HepG2 (cell line): Measurements from ENCODE around the gene ITPRIPL1. TPM values are rescaled to one million over a fixed set of nuclear protein-coding genes. Genes with fewer than 3 reads are reported as not detected.

Source experiments
- GABPA ChIP-seq, 2 experiments: IDR thresholded peaks; 2 replicates each; pipeline ENCODE4 v1.6.1; 2011 to 2016; ENCODE audit warnings: low read depth in 2 of 2, low read length in 1 of 2, missing biosample characterization in 1 of 2, missing genetic modification characterization in 1 of 2
- GTF3A ChIP-seq: sonication (generic); formaldehyde crosslinking; conservative IDR thresholded peaks from 2 replicates; pipeline ENCODE4 v1.4.0; 2020; ENCODE audit warnings: mild to moderate bottlenecking, missing genetic modification reagents
- KDM3A ChIP-seq: IDR thresholded peaks from 2 replicates; pipeline ENCODE4 v1.6.1; 2018; ENCODE audit warnings: low read depth, missing compliant biosample characterization
- KLF11 ChIP-seq: IDR thresholded peaks from 2 replicates; pipeline ENCODE4 v1.6.1; 2016; ENCODE audit warnings: missing compliant biosample characterization
- PAX8 ChIP-seq: sonication (generic); formaldehyde crosslinking; IDR thresholded peaks from 2 replicates; pipeline ENCODE4 v1.8.0; 2022; ENCODE audit warnings: mild to moderate bottlenecking, missing genetic modification reagents, borderline replicate concordance
- PHF8 ChIP-seq: sonication (generic); formaldehyde crosslinking; IDR thresholded peaks from 2 replicates; pipeline ENCODE4 v1.5.0; 2020; ENCODE audit warnings: missing genetic modification reagents
- POLR2A ChIP-seq, 2 experiments: IDR thresholded peaks; 2 replicates each; pipeline ENCODE4 v1.6.1; 2011; ENCODE audit warnings: low read depth in 2 of 2, low read length in 2 of 2, mild to moderate bottlenecking in 1 of 2, moderate library complexity in 1 of 2; ENCODE audit not compliant: insufficient read depth in 1 of 2
- THYN1 ChIP-seq: sonication (generic); formaldehyde crosslinking; IDR thresholded peaks from 2 replicates; pipeline ENCODE4 v1.8.1; 2023; ENCODE audit warnings: low read depth, mild to moderate bottlenecking, moderate library complexity, missing genetic modification reagents, borderline replicate concordance
- TMF1 ChIP-seq: sonication (generic); formaldehyde crosslinking; IDR thresholded peaks from 2 replicates; pipeline ENCODE4 v1.8.1; 2022; ENCODE audit warnings: low read depth, missing genetic modification reagents
- ZNF256 ChIP-seq: sonication (generic); formaldehyde crosslinking; conservative IDR thresholded peaks from 2 replicates; pipeline ENCODE4 v1.4.0; 2020; ENCODE audit warnings: missing genetic modification reagents
- polyA plus RNA-seq, 8 experiments: library from polyadenylated mRNA; depleted of rRNA in 3 of 8; stranded (reverse) in 7 of 8; unstranded in 1 of 8; fragments of >200 nt; fragmentation: Illumina TruSeq in 4 of 8; extraction: Trizol in 4 of 8; gene quantifications; 2 replicates each; pipeline versions ENCODE4 v1.2.1 to v1.2.3, GENCODE V29; 2011 to 2016; ENCODE audit warnings: low read depth in 4 of 8, missing spikeins in 1 of 8, mixed read lengths in 1 of 8; ENCODE audit not compliant: insufficient read depth in 1 of 8
- total RNA-seq, 5 experiments: library from RNA; depleted of rRNA; stranded (reverse); fragments of >200 nt; fragmentation: Illumina TruSeq; extraction: Trizol; gene quantifications; 2 replicates each; pipeline ENCODE4 v1.2.3, GENCODE V29; 2016; ENCODE audit warnings: low read depth in 1 of 5
- TF ChIP-seq, protein P1 (sequence below), 2 experiments: sonication (generic) in 1 of 2; formaldehyde crosslinking in 1 of 2; IDR thresholded peaks; 2 replicates each; pipeline versions ENCODE4 v1.5.1 to v1.6.1; 2011 to 2020; ENCODE audit warnings: borderline replicate concordance in 1 of 2, low read depth in 1 of 2, low read length in 1 of 2, mild to moderate bottlenecking in 1 of 2, missing genetic modification reagents in 1 of 2, moderate library complexity in 1 of 2
- TF ChIP-seq, protein P2 (sequence below): sonication (generic); formaldehyde crosslinking; IDR thresholded peaks from 2 replicates; pipeline ENCODE4 v1.4.0; 2020; ENCODE audit warnings: low read depth, missing genetic modification reagents
- TF ChIP-seq, protein P3 (sequence below): sonication (generic); formaldehyde crosslinking; IDR thresholded peaks from 2 replicates; pipeline ENCODE4 v1.4.0; 2020; ENCODE audit warnings: mild to moderate bottlenecking, missing genetic modification reagents
- TF ChIP-seq, protein P4 (sequence below): sonication (generic); formaldehyde crosslinking; IDR thresholded peaks from 2 replicates; pipeline ENCODE4 v1.5.0; 2020; ENCODE audit warnings: mild to moderate bottlenecking, missing genetic modification reagents

ITPRIPL1 gene
- total and polyA plus RNA-seq, 2 of the 13 experiments (the other 11 are each of a cell fraction or from before 2014, with no cell fraction given) = 4.3 to 11.7 TPM

DNA sequence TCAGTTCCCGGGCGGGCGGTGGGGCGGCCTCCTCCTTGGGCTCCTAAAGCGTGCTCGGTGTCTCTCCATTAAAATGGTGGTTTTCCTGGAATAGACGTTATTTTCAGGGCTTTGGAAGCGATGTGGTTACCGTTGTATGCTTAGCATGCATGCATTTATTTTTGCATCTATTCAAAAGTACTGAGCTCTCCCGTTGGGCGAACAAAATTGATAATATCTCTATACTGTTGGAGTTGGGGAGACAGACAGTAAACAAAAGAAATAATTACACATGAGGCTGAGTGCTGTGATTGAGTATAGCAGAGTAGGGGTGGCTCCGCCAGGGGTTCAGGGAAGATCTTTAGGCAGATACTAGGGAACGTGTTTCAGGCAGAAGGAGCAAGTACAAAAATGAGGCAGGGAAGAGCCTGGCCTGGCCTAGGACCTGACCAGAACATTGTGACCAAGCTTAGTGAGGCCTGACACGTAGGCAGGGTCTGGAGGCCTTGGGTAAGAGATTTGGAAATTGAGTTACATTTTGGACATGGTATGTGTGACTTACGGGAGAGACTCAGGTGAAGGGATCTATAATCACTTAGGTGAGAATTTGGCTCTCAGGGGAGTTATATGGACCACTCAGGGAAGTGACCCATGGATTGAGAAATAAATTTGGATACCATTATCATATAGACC lies 11.1 kb downstream of the ITPRIPL1 start (continued):
- TF ChIP-seq GABPA (IDR thresholded peaks at IDR 0.05; ENCODE audit: low read depth, low read length) (no peak), GABPA (CRISPR knock-in tag; IDR thresholded peaks at IDR 0.05; ENCODE audit: low read depth) (no peak), PHF8 (CRISPR knock-in tag) (peak; percentile 56), TMF1 (CRISPR knock-in tag) (0 out of 2 replicates have a peak, but pooled peaks have one; percentile 11), KDM3A (CRISPR knock-in tag) (0 out of 2 replicates have a peak, but pooled peaks have one; percentile 24), ZNF256 (CRISPR knock-in tag) (peak; percentile 72; the same call in 1 of the 2 replicates), GTF3A (CRISPR knock-in tag) (peak; percentile 15; the same call in 1 of the 2 replicates), THYN1 (CRISPR knock-in tag) (0 out of 2 replicates have a peak, but pooled peaks have one; percentile 11), KLF11 (CRISPR knock-in tag) (peak; percentile 32; the same call in 1 of the 2 replicates), POLR2A (IDR thresholded peaks at IDR 0.05; ENCODE audit: insufficient read depth in 1 of 2, low read depth in 2 of 2, low read length in 2 of 2) (peak; percentile 25 to 73), PAX8 (CRISPR knock-in tag) (0 out of 2 replicates have a peak, but pooled peaks have one; percentile 12)
- TF ChIP-seq, protein P1, sequence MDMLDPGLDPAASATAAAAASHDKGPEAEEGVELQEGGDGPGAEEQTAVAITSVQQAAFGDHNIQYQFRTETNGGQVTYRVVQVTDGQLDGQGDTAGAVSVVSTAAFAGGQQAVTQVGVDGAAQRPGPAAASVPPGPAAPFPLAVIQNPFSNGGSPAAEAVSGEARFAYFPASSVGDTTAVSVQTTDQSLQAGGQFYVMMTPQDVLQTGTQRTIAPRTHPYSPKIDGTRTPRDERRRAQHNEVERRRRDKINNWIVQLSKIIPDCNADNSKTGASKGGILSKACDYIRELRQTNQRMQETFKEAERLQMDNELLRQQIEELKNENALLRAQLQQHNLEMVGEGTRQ (IDR thresholded peaks at IDR 0.05; ENCODE audit: low read depth, low read length) = no peak
- TF ChIP-seq, protein P1 (CRISPR knock-in tag; IDR thresholded peaks at IDR 0.05; ENCODE audit: borderline replicate concordance) = peak; percentile 10; the same call in 1 of the 2 replicates
- TF ChIP-seq, protein P2, sequence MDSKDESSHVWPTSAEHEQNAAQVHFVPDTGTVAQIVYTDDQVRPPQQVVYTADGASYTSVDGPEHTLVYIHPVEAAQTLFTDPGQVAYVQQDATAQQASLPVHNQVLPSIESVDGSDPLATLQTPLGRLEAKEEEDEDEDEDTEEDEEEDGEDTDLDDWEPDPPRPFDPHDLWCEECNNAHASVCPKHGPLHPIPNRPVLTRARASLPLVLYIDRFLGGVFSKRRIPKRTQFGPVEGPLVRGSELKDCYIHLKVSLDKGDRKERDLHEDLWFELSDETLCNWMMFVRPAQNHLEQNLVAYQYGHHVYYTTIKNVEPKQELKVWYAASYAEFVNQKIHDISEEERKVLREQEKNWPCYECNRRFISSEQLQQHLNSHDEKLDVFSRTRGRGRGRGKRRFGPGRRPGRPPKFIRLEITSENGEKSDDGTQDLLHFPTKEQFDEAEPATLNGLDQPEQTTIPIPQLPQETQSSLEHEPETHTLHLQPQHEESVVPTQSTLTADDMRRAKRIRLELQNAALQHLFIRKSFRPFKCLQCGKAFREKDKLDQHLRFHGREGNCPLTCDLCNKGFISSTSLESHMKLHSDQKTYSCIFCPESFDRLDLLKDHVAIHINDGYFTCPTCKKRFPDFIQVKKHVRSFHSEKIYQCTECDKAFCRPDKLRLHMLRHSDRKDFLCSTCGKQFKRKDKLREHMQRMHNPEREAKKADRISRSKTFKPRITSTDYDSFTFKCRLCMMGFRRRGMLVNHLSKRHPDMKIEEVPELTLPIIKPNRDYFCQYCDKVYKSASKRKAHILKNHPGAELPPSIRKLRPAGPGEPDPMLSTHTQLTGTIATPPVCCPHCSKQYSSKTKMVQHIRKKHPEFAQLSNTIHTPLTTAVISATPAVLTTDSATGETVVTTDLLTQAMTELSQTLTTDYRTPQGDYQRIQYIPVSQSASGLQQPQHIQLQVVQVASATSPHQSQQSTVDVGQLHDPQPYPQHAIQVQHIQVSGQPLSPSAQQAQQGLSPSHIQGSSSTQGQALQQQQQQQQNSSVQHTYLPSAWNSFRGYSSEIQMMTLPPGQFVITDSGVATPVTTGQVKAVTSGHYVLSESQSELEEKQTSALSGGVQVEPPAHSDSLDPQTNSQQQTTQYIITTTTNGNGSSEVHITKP (CRISPR knock-in tag) = peak; percentile 17; the same call in 1 of the 2 replicates
- TF ChIP-seq, protein P3, sequence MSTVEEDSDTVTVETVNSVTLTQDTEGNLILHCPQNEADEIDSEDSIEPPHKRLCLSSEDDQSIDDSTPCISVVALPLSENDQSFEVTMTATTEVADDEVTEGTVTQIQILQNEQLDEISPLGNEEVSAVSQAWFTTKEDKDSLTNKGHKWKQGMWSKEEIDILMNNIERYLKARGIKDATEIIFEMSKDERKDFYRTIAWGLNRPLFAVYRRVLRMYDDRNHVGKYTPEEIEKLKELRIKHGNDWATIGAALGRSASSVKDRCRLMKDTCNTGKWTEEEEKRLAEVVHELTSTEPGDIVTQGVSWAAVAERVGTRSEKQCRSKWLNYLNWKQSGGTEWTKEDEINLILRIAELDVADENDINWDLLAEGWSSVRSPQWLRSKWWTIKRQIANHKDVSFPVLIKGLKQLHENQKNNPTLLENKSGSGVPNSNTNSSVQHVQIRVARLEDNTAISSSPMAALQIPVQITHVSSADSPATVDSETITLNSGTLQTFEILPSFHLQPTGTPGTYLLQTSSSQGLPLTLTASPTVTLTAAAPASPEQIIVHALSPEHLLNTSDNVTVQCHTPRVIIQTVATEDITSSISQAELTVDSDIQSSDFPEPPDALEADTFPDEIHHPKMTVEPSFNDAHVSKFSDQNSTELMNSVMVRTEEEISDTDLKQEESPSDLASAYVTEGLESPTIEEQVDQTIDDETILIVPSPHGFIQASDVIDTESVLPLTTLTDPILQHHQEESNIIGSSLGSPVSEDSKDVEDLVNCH = peak; percentile 52; the same call in 1 of the 2 replicates
- TF ChIP-seq, protein P4, sequence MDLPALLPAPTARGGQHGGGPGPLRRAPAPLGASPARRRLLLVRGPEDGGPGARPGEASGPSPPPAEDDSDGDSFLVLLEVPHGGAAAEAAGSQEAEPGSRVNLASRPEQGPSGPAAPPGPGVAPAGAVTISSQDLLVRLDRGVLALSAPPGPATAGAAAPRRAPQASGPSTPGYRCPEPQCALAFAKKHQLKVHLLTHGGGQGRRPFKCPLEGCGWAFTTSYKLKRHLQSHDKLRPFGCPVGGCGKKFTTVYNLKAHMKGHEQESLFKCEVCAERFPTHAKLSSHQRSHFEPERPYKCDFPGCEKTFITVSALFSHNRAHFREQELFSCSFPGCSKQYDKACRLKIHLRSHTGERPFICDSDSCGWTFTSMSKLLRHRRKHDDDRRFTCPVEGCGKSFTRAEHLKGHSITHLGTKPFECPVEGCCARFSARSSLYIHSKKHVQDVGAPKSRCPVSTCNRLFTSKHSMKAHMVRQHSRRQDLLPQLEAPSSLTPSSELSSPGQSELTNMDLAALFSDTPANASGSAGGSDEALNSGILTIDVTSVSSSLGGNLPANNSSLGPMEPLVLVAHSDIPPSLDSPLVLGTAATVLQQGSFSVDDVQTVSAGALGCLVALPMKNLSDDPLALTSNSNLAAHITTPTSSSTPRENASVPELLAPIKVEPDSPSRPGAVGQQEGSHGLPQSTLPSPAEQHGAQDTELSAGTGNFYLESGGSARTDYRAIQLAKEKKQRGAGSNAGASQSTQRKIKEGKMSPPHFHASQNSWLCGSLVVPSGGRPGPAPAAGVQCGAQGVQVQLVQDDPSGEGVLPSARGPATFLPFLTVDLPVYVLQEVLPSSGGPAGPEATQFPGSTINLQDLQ (CRISPR knock-in tag) = no peak
